ENCODE measurements around the gene TXNDC2. TPM values are rescaled to one million over a fixed set of nuclear protein-coding genes. Genes with fewer than 3 reads are reported as not detected.
A peak's percentile ranks its signal among the peaks of the same experiment; 100 is the strongest.

Gene TXNDC2
- total and polyA plus RNA-seq, 9 of the 15 experiments (the other 6 are each of a cell fraction or from before 2014, with no cell fraction given): 1.2 to 4.9 (median 2.3) TPM

DNA sequence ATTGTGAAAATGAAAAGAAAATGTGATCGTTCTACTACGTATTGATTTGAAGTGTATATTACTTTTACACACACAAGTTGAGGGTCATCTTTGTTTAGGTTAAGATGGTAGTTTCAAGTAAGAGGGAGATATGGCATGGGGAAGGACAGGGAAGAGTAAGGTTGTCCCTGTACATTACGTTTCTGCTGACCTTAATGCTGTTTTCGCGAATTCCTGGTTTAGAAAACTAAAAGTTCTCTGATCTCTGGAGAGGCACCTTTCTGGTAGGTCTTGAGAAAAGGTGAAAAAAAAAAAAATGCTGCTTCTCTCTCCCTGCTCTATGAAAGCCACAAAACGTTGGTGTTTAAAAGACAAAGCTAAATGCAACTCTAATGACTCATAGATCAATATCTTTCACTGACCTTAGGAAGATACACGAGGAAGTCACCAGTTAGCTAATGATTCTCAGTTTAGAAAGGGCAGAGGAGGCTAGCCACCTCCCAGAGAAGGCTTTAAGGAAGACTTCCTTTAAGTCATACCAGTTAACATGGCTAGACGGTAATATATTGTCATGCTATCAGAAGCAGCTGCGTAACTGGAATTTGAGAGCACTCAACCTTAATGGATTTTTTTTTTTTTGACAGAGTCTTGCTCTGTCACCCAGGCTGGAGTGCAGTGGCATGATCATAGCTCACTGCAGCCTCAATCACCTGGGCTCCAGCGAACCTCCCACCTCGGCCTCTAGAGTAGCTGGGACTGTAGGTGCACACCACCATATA, 13.2 kb downstream of the TXNDC2 start (continued):
- TF ChIP-seq, protein P1, sequence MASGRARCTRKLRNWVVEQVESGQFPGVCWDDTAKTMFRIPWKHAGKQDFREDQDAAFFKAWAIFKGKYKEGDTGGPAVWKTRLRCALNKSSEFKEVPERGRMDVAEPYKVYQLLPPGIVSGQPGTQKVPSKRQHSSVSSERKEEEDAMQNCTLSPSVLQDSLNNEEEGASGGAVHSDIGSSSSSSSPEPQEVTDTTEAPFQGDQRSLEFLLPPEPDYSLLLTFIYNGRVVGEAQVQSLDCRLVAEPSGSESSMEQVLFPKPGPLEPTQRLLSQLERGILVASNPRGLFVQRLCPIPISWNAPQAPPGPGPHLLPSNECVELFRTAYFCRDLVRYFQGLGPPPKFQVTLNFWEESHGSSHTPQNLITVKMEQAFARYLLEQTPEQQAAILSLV (tag; IDR thresholded peaks at IDR 0.05): peak; percentile 37; the same call in 1 of the 2 replicates
- TF ChIP-seq CSDE1 (IDR thresholded peaks at IDR 0.05) (no peak), ZFP1 (CRISPR knock-in tag; IDR thresholded peaks at IDR 0.05) (no peak), SMARCA5 (IDR thresholded peaks at IDR 0.05) (0 out of 2 replicates have a peak, but pooled peaks have one; percentile 16), KDM2B (CRISPR knock-in tag; IDR thresholded peaks at IDR 0.05) (no peak), SUPT5H (IDR thresholded peaks at IDR 0.05) (peak; percentile 51; the same call in 1 of the 2 replicates), RFX5 (IDR thresholded peaks at IDR 0.05; ENCODE audit: low read depth, low read length) (no peak), TAF1 (IDR thresholded peaks at IDR 0.05; ENCODE audit: control insufficient read depth, extremely low read depth, insufficient read depth, low read length, severe bottlenecking) (no peak), ZNF75A (CRISPR knock-in tag; IDR thresholded peaks at IDR 0.05) (no peak), HLTF (IDR thresholded peaks at IDR 0.05) (0 out of 2 replicates have a peak, but pooled peaks have one; percentile 35), ZNF274 (IDR thresholded peaks at IDR 0.05; ENCODE audit: borderline replicate concordance, low read depth, low read length) (no peak), ZKSCAN8 (CRISPR knock-in tag; IDR thresholded peaks at IDR 0.05) (peak; percentile 88), HDAC3 (IDR thresholded peaks at IDR 0.05; ENCODE audit: borderline replicate concordance, partially characterized antibody) (peak; percentile 88), SETDB1 (IDR thresholded peaks at IDR 0.05; ENCODE audit: low read length) (peak; percentile 29), KAT7 (CRISPR knock-in tag; IDR thresholded peaks at IDR 0.05; ENCODE audit: borderline replicate concordance) (no peak)
- TF ChIP-seq, protein P2, sequence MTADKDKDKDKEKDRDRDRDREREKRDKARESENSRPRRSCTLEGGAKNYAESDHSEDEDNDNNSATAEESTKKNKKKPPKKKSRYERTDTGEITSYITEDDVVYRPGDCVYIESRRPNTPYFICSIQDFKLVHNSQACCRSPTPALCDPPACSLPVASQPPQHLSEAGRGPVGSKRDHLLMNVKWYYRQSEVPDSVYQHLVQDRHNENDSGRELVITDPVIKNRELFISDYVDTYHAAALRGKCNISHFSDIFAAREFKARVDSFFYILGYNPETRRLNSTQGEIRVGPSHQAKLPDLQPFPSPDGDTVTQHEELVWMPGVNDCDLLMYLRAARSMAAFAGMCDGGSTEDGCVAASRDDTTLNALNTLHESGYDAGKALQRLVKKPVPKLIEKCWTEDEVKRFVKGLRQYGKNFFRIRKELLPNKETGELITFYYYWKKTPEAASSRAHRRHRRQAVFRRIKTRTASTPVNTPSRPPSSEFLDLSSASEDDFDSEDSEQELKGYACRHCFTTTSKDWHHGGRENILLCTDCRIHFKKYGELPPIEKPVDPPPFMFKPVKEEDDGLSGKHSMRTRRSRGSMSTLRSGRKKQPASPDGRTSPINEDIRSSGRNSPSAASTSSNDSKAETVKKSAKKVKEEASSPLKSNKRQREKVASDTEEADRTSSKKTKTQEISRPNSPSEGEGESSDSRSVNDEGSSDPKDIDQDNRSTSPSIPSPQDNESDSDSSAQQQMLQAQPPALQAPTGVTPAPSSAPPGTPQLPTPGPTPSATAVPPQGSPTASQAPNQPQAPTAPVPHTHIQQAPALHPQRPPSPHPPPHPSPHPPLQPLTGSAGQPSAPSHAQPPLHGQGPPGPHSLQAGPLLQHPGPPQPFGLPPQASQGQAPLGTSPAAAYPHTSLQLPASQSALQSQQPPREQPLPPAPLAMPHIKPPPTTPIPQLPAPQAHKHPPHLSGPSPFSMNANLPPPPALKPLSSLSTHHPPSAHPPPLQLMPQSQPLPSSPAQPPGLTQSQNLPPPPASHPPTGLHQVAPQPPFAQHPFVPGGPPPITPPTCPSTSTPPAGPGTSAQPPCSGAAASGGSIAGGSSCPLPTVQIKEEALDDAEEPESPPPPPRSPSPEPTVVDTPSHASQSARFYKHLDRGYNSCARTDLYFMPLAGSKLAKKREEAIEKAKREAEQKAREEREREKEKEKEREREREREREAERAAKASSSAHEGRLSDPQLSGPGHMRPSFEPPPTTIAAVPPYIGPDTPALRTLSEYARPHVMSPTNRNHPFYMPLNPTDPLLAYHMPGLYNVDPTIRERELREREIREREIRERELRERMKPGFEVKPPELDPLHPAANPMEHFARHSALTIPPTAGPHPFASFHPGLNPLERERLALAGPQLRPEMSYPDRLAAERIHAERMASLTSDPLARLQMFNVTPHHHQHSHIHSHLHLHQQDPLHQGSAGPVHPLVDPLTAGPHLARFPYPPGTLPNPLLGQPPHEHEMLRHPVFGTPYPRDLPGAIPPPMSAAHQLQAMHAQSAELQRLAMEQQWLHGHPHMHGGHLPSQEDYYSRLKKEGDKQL (CRISPR knock-in tag; IDR thresholded peaks at IDR 0.05; ENCODE audit: borderline replicate concordance): no peak
- TF ChIP-seq, protein P3, sequence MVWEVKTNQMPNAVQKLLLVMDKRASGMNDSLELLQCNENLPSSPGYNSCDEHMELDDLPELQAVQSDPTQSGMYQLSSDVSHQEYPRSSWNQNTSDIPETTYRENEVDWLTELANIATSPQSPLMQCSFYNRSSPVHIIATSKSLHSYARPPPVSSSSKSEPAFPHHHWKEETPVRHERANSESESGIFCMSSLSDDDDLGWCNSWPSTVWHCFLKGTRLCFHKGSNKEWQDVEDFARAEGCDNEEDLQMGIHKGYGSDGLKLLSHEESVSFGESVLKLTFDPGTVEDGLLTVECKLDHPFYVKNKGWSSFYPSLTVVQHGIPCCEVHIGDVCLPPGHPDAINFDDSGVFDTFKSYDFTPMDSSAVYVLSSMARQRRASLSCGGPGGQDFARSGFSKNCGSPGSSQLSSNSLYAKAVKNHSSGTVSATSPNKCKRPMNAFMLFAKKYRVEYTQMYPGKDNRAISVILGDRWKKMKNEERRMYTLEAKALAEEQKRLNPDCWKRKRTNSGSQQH (CRISPR knock-in tag; IDR thresholded peaks at IDR 0.05): no peak
- TF ChIP-seq, protein P4, sequence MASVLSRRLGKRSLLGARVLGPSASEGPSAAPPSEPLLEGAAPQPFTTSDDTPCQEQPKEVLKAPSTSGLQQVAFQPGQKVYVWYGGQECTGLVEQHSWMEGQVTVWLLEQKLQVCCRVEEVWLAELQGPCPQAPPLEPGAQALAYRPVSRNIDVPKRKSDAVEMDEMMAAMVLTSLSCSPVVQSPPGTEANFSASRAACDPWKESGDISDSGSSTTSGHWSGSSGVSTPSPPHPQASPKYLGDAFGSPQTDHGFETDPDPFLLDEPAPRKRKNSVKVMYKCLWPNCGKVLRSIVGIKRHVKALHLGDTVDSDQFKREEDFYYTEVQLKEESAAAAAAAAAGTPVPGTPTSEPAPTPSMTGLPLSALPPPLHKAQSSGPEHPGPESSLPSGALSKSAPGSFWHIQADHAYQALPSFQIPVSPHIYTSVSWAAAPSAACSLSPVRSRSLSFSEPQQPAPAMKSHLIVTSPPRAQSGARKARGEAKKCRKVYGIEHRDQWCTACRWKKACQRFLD (CRISPR knock-in tag; IDR thresholded peaks at IDR 0.05): peak; percentile 86
- TF ChIP-seq, protein P5, sequence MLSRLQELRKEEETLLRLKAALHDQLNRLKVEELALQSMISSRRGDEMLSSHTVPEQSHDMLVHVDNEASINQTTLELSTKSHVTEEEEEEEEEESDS (CRISPR knock-in tag; IDR thresholded peaks at IDR 0.05): no peak

All from K562 (cell line).